Endothelial cell of umbilical vein (primary cell): ENCODE results near the gene NIPSNAP2.

Source experiments
- EZH2 ChIP-seq: IDR thresholded peaks from 2 replicates; pipeline ENCODE4 v1.6.1; 2012; ENCODE audit warnings: borderline replicate concordance, low read depth, mild to moderate bottlenecking, moderate library complexity, low read length, inconsistent platforms; ENCODE audit not compliant: severe bottlenecking
- FOS ChIP-seq: IDR thresholded peaks from 2 replicates; pipeline ENCODE4 v1.6.1; 2011; ENCODE audit warnings: mild to moderate bottlenecking, low read length, moderate library complexity, borderline replicate concordance; ENCODE audit not compliant: insufficient read depth
- POLR2AphosphoS5 ChIP-seq: IDR thresholded peaks from 2 replicates; pipeline ENCODE4 v1.6.1; 2012; ENCODE audit warnings: low read depth, mild to moderate bottlenecking, control low read depth, low read length, moderate library complexity; ENCODE audit not compliant: insufficient read depth
- TF ChIP-seq, protein P1 (sequence below), 2 donors: IDR thresholded peaks; 1 replicate in 1 of 2; 2 replicates in 1 of 2; pipeline ENCODE4 v1.5.1; 2011; ENCODE audit warnings: low read length in 2 of 2, mild to moderate bottlenecking in 2 of 2, moderate library complexity in 2 of 2, control low read depth in 1 of 2, inconsistent platforms in 1 of 2, low read depth in 1 of 2; ENCODE audit not compliant: insufficient read depth in 1 of 2; ENCODE audit errors: extremely low read depth in 1 of 2

DNA sequence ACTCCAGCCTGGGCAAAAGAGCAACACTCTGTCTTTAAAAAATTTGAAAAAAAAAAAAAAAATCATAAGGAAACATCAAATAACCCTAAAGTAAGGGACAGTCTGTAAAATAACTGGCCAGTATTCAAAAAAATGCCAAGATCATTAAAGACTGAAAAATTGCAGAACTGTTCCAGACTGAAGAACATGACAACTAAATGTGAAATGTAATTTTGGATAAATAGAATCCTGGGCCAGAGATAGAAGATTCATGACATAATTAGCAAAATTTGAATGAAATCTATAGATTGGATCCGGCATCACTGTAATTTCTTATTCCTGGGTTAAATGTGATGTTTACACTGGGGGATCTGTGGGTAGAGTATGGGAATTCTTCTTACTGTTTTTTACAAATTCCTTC is 83.9 kb downstream of the NIPSNAP2 start:
- TF ChIP-seq, protein P1, sequence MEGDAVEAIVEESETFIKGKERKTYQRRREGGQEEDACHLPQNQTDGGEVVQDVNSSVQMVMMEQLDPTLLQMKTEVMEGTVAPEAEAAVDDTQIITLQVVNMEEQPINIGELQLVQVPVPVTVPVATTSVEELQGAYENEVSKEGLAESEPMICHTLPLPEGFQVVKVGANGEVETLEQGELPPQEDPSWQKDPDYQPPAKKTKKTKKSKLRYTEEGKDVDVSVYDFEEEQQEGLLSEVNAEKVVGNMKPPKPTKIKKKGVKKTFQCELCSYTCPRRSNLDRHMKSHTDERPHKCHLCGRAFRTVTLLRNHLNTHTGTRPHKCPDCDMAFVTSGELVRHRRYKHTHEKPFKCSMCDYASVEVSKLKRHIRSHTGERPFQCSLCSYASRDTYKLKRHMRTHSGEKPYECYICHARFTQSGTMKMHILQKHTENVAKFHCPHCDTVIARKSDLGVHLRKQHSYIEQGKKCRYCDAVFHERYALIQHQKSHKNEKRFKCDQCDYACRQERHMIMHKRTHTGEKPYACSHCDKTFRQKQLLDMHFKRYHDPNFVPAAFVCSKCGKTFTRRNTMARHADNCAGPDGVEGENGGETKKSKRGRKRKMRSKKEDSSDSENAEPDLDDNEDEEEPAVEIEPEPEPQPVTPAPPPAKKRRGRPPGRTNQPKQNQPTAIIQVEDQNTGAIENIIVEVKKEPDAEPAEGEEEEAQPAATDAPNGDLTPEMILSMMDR (IDR thresholded peaks at IDR 0.05; ENCODE audit: extremely low read depth in 1 of 2, insufficient read depth in 1 of 2, low read depth in 1 of 2, low read length in 2 of 2) = no peak
- TF ChIP-seq POLR2AphosphoS5 (no peak), EZH2 (no peak), FOS (no peak)
